Mammary epithelial cell (primary cell): ENCODE results near the gene SLC48A1.

Experiments
- CTCF ChIP-seq, 2 donors: IDR thresholded peaks in 1 of 2; conservative IDR thresholded peaks in 1 of 2; 2 replicates each; pipeline ENCODE4 v1.5.1; 2011 to 2012; ENCODE audit warnings: inconsistent platforms in 2 of 2, low read length in 2 of 2, mild to moderate bottlenecking in 2 of 2, control low read depth in 1 of 2, low read depth in 1 of 2; ENCODE audit not compliant: insufficient read depth in 1 of 2; ENCODE audit errors: extremely low read depth in 1 of 2
- EZH2 ChIP-seq: IDR thresholded peaks from 2 replicates; pipeline ENCODE4 v1.6.1; 2012; ENCODE audit warnings: low read length, inconsistent platforms, borderline replicate concordance

GRCh38 chr12:47801904-47802246 is 28.8 kb downstream of the SLC48A1 start:
- TF ChIP-seq CTCF (conservative IDR thresholded peaks at IDR 0.05 in 1 of 2, IDR thresholded peaks at IDR 0.05 in 1 of 2; ENCODE audit: extremely low read depth in 1 of 2, insufficient read depth in 1 of 2, low read depth in 1 of 2, low read length in 2 of 2) (no peak), EZH2 (no peak)
